C4-2B (cell line): ENCODE measurements around the gene CDK14.

Experiments
- CTCF ChIP-seq: fragments of 450-650 bp; conservative IDR thresholded peaks from 2 replicates; pipeline ENCODE4 v1.5.1; 2017; ENCODE audit warnings: mild to moderate bottlenecking
- ZFX ChIP-seq: fragments of 450-650 bp; IDR thresholded peaks from 2 replicates; pipeline ENCODE4 v1.6.1; 2017

GRCh38 chr7:90624225-90624911, 28.2 kb downstream of the CDK14 start:
- TF ChIP-seq CTCF, result no peak
- no peak for TF ChIP-seq ZFX
